Stimulated activated naive CD8-positive, alpha-beta T cell treated with anti-CD3 and anti-CD28 coated beads, Interleukin-15, amount 100 ng/mL, for 72 hours (primary cell): ENCODE data around the gene CELSR1.

ENCODE experiments used
- ATAC-seq: fragments of 150-1000 bp; cut with Tn5 transposase; 2 replicates; pipeline ENCODE4 v1.10.0; 2021; ENCODE audit warnings: mild to moderate bottlenecking, moderate library complexity
- DNase-seq, 2 donors: peaks; one replicate each; pipeline ENCODE4 v3.0.0; 2021 to 2022
- H3K27ac Mint-ChIP-seq, 2 donors: one replicate each; pipeline ENCODE4 v1.8.0; 2022; ENCODE audit warnings: mild to moderate bottlenecking in 2 of 2, mixed read lengths in 2 of 2, moderate library complexity in 2 of 2
- H3K27me3 Mint-ChIP-seq: one replicate; pipeline ENCODE4 v1.8.0; 2022; ENCODE audit warnings: mixed read lengths
- H3K4me1 Mint-ChIP-seq: one replicate; pipeline ENCODE4 v1.8.0; 2022; ENCODE audit warnings: mild to moderate bottlenecking, mixed read lengths
- H3K4me3 Mint-ChIP-seq, 2 donors: one replicate each; pipeline ENCODE4 v1.8.0; 2022; ENCODE audit warnings: mild to moderate bottlenecking in 2 of 2, mixed read lengths in 2 of 2, moderate library complexity in 1 of 2
- H3K9me3 Mint-ChIP-seq, 2 donors: one replicate each; pipeline ENCODE4 v1.8.0; 2022; ENCODE audit warnings: mixed read lengths in 2 of 2

CELSR1 gene

GRCh38 chr22:46350646-46351045 lies 186.8 kb downstream of the CELSR1 start:
- Mint-ChIP-seq H3K4me1 (peaks cover 4% of the 10 kb centered on the region), H3K27ac (peak overlapping the region; percentile 86 to 92), H3K27me3 (no peaks in the 10 kb centered on the region), H3K4me3 (no peak overlapping the region), H3K9me3 (no peaks in the 10 kb centered on the region)
- DNase-seq, result no peak
- ATAC-seq, result no peak

DNA sequence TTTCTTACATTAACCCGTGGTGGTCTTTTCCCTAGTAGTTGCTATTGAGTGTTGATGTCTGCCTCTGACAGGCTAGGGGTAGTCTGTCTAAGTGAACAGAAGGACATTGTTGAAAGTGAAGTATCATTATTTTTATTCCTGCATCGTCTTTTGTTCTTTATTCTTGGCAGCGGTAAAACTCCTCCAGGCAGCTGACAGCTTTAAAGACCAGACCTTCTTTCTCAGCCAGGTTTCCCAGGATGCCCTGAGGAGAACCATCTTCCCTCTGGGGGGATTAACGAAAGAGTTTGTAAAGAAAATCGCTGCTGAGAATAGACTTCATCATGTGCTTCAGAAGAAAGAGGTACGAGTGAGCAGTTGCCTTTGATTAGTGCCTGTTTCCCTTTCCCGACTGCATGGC lies 187.3 kb downstream of the CELSR1 start:
- no peak overlapping the region for H3K4me3 Mint-ChIP-seq

GRCh38 chr22:46349681-46350080 lies 187.7 kb downstream of the CELSR1 start:
- ATAC-seq (no peak), DNase-seq (no peak)
- no peaks in the 10 kb centered on the region for H3K27me3 Mint-ChIP-seq
- peaks cover 4% of the 10 kb centered on the region for H3K4me1 Mint-ChIP-seq
- no peak overlapping the region for H3K27ac Mint-ChIP-seq
- H3K9me3 Mint-ChIP-seq, result no peaks in the 10 kb centered on the region
- H3K4me3 Mint-ChIP-seq, result no peak overlapping the region

More for the DNA sequence above, 187.3 kb downstream of the CELSR1 start:
- Mint-ChIP-seq H3K27me3 (no peaks in the 10 kb centered on the region), H3K9me3 (no peaks in the 10 kb centered on the region), H3K27ac (no peak overlapping the region), H3K4me1 (peaks cover 4% of the 10 kb centered on the region)
- no peak for DNase-seq
- no peak for ATAC-seq

DNA sequence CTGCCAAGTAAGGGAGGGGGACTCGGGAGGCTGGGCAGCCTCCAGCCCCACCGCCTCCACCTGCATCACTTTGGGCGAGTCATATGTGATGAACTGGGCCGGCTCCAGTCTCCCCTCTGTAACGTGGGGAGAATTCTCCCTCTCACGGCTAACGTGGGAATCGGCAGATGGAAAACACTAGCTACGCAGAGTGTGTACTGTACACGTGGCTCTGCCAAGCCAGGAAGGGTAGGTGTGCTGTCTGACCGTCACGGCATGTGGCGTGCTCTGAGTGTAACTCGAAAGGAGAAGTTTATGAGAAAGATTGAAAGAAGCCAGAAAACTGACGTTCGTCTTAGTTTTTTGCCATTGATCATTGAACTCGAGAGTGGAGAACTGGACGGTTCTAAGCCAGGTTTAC lies 188.2 kb downstream of the CELSR1 start:
- Mint-ChIP-seq H3K27ac (no peak overlapping the region), H3K4me1 (peaks cover 4% of the 10 kb centered on the region), H3K27me3 (no peaks in the 10 kb centered on the region), H3K4me3 (no peak overlapping the region), H3K9me3 (no peaks in the 10 kb centered on the region)
- DNase-seq, result no peak
- ATAC-seq, result no peak

- H3K4me3 Mint-ChIP-seq, result no peak overlapping the region
- peak overlapping the region in 1 of 2 donors; percentile 19 for H3K27ac Mint-ChIP-seq
- no peaks in the 10 kb centered on the region for H3K27me3 Mint-ChIP-seq
- ATAC-seq (no peak), DNase-seq (no peak)
- H3K4me1 Mint-ChIP-seq, result peaks cover 4% of the 10 kb centered on the region
- no peaks in the 10 kb centered on the region for H3K9me3 Mint-ChIP-seq
Observed at GRCh38 chr22:46348099-46348695, 189.2 kb downstream of the CELSR1 start.

GRCh38 chr22:46347646-46348045 lies 189.8 kb downstream of the CELSR1 start:
- DNase-seq, result no peak
- no peaks in the 10 kb centered on the region for H3K27me3 Mint-ChIP-seq
- H3K4me3 Mint-ChIP-seq, result no peak overlapping the region
- peaks cover 1% of the 10 kb centered on the region for H3K4me1 Mint-ChIP-seq
- no peak for ATAC-seq
- peak overlapping the region in 1 of 2 donors; percentile 19 for H3K27ac Mint-ChIP-seq
- H3K9me3 Mint-ChIP-seq, result no peaks in the 10 kb centered on the region

GRCh38 chr22:46346680-46347405 lies 190.6 kb downstream of the CELSR1 start:
- ATAC-seq (no peak), DNase-seq (no peak)
- H3K4me3 Mint-ChIP-seq, result no peak overlapping the region
- peak overlapping the region in 1 of 2 donors; percentile 39 for H3K27ac Mint-ChIP-seq
- H3K4me1 Mint-ChIP-seq, result no peaks in the 10 kb centered on the region
- H3K9me3 Mint-ChIP-seq, result no peaks in the 10 kb centered on the region
- no peaks in the 10 kb centered on the region for H3K27me3 Mint-ChIP-seq

DNA sequence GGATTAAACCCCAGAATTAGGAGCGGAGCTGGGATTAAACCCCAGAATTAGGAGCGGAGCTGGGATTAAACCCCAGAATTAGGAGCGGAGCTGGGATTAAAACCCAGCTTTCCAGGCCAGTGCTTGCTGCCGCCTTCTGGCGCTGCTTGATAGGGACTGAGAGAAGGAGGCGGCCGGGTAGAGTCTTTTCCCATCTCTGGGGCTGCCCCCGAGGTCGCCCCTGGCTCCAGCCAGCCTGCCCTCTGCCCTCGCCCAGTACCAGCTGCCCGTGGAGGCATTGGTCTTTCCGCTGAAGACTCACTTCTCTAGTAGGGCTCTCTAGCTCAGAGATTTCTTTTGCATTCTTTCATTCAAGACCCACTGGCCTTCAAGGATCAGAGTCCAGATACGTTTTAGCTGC lies 196.7 kb downstream of the CELSR1 start:
- no peak for DNase-seq
- Mint-ChIP-seq H3K27ac (no peak overlapping the region), H3K4me3 (no peak overlapping the region)

DNA sequence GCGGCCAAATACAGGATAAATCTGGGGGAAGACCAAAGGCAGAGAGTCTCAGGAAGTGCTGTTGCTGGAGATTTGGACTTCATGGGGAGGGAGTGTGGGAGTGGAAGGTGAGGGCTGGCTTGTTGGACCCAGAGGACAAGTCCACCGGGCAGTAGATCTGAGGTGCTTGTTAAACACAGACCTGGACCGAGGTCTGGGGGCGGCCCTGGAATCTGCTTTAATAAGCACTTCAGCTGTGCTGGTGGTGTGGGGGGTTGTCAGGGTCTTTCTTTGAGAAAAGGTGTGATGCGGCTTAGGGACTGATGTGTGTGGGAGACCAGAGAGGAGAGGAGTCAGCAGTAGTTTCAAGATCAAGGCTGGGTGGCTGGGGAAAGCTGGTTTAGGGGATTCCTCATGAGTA lies 197.5 kb downstream of the CELSR1 start:
- Mint-ChIP-seq H3K27me3 (no peaks in the 10 kb centered on the region), H3K9me3 (no peaks in the 10 kb centered on the region), H3K27ac (peak overlapping the region in 1 of 2 donors; percentile 52), H3K4me1 (peaks cover 37% of the 10 kb centered on the region), H3K4me3 (no peak overlapping the region)
- DNase-seq (no peak), ATAC-seq (no peak)

More for the DNA sequence above, 196.7 kb downstream of the CELSR1 start:
- H3K27me3 Mint-ChIP-seq, result no peaks in the 10 kb centered on the region
- ATAC-seq, result no peak
- no peaks in the 10 kb centered on the region for H3K9me3 Mint-ChIP-seq
- H3K4me1 Mint-ChIP-seq, result peaks cover 37% of the 10 kb centered on the region

DNA sequence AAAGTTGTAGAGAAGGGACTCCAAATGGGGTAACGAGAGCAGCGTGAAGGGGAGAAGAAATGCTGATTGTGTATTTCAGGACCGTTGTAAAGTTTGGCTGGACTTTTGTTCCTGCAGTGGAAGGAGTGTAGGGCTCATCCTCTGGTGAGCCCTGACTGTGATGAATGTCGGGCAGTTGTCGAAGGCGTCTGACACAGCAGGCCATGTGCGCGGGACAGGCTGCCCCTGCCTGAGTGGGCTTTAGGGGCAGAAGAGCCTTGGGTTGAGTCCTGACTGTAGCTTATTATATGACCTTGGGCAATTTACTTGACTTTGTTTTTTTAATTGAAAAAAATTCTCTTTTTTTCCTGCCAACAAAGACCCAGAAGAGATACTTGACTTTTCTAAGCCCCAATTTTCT lies 198.8 kb downstream of the CELSR1 start:
- no peaks in the 10 kb centered on the region for H3K27me3 Mint-ChIP-seq
- no peak overlapping the region for H3K4me3 Mint-ChIP-seq
- no peaks in the 10 kb centered on the region for H3K9me3 Mint-ChIP-seq
- H3K4me1 Mint-ChIP-seq, result peaks cover 43% of the 10 kb centered on the region
- DNase-seq (no peak), ATAC-seq (no peak)
- H3K27ac Mint-ChIP-seq, result peak overlapping the region in 1 of 2 donors; percentile 23

GRCh38 chr22:46337870-46338269 lies 199.6 kb downstream of the CELSR1 start:
- Mint-ChIP-seq H3K27ac (no peak overlapping the region), H3K9me3 (no peaks in the 10 kb centered on the region), H3K4me1 (peaks cover 43% of the 10 kb centered on the region), H3K27me3 (no peaks in the 10 kb centered on the region), H3K4me3 (no peak overlapping the region)
- DNase-seq, result no peak
- no peak for ATAC-seq

GRCh38 chr22:46336119-46337078 lies 201.0 kb downstream of the CELSR1 start:
- H3K4me1 Mint-ChIP-seq, result peaks cover 43% of the 10 kb centered on the region
- DNase-seq, result peak in 1 of 2 donors; percentile 22
- H3K4me3 Mint-ChIP-seq, result peak overlapping the region; percentile 92 to 94
- ATAC-seq, result peak; percentile 18
- H3K27me3 Mint-ChIP-seq, result no peaks in the 10 kb centered on the region
- H3K27ac Mint-ChIP-seq, result peak overlapping the region; percentile 94 to 98
- H3K9me3 Mint-ChIP-seq, result no peaks in the 10 kb centered on the region

GRCh38 chr22:46335201-46336118 lies 202.0 kb downstream of the CELSR1 start, which contains the start of gene TRMU:
TSS of gene TRMU (plus strand) at chr22:46335714. CDS start at chr22:46335765, 51 bp downstream.
- H3K27ac Mint-ChIP-seq, result peak within 1 kb of the TSS; percentile 98
- no peaks in the 10 kb centered on the region for H3K9me3 Mint-ChIP-seq
- no peaks in the 10 kb centered on the region for H3K27me3 Mint-ChIP-seq
- ATAC-seq (peak; percentile 95), DNase-seq (peak; percentile 72 to 80)
- H3K4me3 Mint-ChIP-seq, result peak within 1 kb of the TSS; percentile 92 to 94
- H3K4me1 Mint-ChIP-seq, result peaks cover 43% of the 10 kb centered on the region

GRCh38 chr22:46331496-46331895 lies 205.9 kb downstream of the CELSR1 start:
- no peak overlapping the region for H3K4me3 Mint-ChIP-seq
- ATAC-seq (no peak), DNase-seq (no peak)
- no peaks in the 10 kb centered on the region for H3K27me3 Mint-ChIP-seq
- no peaks in the 10 kb centered on the region for H3K9me3 Mint-ChIP-seq
- peaks cover 8% of the 10 kb centered on the region for H3K4me1 Mint-ChIP-seq
- H3K27ac Mint-ChIP-seq, result no peak overlapping the region

- no peak for DNase-seq
- Mint-ChIP-seq H3K9me3 (no peaks in the 10 kb centered on the region), H3K27me3 (no peaks in the 10 kb centered on the region), H3K4me3 (no peak overlapping the region), H3K27ac (no peak overlapping the region), H3K4me1 (peaks cover 6% of the 10 kb centered on the region)
- ATAC-seq, result no peak
Observed at GRCh38 chr22:46330426-46330825, 207.0 kb downstream of the CELSR1 start.
